GM10266 (cell line): ENCODE data around the gene MAD1L1.

Source experiments
- DNase-seq: peaks from one replicate; pipeline ENCODE4 v3.0.0; 2012; ENCODE audit errors: extremely low spot score
- TF ChIP-seq, protein P1 (sequence below): IDR thresholded peaks from 2 replicates; pipeline ENCODE4 v1.5.1; 2012; ENCODE audit warnings: mild to moderate bottlenecking, low read depth; ENCODE audit not compliant: control insufficient read depth, insufficient read depth; ENCODE audit errors: missing control alignments

Gene MAD1L1

DNA sequence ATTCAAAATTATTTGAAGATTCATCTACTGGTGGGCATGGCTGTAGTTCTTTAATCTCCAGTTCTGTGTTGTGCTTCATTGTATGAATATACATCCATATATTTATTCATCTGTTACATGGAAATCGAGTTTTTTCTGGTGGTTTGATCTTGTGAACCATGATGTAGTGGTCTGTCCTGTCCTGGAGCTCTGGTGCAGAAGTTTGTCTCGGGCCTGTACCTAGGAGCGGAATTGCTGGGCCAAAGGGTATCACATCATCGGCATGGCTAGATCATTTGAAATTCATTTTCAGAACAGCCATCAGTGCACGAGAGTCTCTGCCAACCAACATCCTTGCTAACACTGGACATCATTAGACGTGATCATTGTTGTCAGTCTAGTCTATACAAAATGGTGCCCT, 455.6 kb downstream of the MAD1L1 start:
- TF ChIP-seq, protein P1, sequence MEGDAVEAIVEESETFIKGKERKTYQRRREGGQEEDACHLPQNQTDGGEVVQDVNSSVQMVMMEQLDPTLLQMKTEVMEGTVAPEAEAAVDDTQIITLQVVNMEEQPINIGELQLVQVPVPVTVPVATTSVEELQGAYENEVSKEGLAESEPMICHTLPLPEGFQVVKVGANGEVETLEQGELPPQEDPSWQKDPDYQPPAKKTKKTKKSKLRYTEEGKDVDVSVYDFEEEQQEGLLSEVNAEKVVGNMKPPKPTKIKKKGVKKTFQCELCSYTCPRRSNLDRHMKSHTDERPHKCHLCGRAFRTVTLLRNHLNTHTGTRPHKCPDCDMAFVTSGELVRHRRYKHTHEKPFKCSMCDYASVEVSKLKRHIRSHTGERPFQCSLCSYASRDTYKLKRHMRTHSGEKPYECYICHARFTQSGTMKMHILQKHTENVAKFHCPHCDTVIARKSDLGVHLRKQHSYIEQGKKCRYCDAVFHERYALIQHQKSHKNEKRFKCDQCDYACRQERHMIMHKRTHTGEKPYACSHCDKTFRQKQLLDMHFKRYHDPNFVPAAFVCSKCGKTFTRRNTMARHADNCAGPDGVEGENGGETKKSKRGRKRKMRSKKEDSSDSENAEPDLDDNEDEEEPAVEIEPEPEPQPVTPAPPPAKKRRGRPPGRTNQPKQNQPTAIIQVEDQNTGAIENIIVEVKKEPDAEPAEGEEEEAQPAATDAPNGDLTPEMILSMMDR, result no peak
- no peak for DNase-seq

DNA sequence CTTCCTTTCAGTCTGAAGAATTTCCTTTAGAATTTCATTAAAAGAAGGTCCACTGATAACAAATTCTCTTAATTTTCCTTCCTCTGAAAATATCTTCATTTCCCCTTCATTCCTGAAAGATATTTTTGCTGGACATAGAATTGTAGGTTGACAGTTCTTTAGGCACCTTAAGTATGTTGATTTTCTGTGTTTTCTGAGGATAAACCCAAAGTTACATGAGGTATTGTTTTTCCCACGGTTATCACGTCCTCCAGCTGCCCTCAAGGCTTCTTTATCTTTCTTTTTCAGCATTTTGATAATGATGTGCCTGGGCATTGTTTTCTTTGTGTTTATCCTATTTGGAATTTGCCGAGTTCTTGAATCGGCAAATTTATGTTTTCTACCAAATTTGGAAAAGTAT, 457.4 kb downstream of the MAD1L1 start:
- TF ChIP-seq, protein P1, result no peak
- DNase-seq, result no peak

DNA sequence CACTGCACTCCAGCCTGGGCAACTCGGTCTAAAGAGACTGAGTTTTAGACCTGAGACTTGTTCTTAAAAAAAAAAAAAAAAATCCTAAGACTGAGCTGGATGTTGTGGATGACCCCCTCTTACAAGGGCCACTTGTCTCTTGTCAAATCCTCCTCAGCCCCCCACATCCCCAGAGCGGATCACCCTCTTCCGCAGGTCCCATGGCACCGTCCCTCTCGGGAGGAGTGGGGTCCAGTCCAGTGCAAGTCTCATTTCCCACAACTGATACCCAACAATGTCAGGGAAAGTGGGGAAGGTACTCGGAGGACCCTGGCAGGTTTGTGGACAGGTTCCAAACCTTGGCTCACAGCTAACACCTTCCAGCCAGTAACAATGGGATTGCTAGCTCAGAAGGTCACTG, 462.4 kb downstream of the MAD1L1 start:
- no peak for DNase-seq
- TF ChIP-seq, protein P1, result no peak

DNA sequence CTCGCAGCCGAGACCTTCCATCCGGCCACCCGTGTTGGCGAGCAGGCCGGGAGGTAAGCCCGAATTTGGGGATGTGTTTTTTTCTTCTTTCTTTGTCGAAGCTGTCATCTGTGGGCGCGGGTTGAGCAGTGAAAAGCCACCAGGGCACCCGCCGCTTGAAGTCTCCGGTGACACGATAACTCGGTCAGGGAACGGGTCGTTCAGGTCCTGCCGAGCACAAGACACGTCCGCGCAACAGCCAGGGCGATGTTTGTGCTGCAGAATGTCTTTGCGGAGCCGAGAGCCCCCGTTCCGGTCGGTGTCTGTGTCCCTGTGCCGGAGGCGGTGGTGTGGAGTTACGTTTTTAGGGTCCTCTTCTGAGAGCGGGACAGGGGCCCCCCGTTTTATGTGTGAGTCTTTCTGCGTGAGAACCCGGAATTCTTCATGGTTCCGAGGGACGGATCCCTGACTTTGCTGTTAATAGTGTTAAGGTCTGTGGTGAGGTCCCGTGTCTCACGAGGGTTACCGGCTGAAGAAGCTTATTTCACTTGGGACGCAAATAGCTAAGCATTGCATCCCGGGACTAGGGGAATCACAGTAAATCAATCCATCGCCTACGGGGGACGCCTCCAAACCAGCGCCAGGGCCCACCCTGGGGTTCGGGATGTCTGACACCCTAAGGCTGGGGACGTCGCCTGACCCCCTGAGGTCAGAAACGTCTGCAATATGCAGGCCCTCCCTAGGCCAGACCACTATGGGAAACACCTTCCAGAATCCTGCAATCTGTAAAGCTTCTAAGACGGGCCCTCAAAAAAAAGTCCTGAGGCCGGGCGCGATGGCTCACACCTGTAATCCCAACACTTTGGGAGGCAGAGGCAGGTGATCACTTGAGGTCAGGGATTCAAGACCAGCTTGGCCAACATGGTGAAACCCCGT, 463.2 kb downstream of the MAD1L1 start:
- TF ChIP-seq, protein P1, result no peak
- no peak for DNase-seq

DNA sequence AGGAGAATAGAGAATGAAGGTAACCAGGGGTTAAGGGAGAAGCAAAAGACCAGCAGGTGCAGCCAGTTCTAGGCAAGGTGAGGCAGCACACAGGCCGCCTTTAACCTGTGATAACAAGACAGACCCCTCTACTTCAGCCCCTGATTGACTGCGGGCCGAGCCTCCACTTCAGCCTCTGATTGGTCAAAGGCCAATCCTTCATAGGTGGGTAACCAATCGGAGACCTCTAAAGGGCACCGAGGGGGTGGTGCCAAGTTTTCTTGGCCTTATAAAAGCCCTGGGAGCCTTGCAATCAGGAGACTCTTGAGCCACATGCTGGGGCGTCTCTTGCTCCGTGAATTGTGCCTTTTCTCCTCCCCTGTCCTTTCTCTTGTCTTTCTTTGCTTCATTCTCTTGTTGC, 463.9 kb downstream of the MAD1L1 start:
- DNase-seq, result no peak
- TF ChIP-seq, protein P1, result no peak

DNA sequence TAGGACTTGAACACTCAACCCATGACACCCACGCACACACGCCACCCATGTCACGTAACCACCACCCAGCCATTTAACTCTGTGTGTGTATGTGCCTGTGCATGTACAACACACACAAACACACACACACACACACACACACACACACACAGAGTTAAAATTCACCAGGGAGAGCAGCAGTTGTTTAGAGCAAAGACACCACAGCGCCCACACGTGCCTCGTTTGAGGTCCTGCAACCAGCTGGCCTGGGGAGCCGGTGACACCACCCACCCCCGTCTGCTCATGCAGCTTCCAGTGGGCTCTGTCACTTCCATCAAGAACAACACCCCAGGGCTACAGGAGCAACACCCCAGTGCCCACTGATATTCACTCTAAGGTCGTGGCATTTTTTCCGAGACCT, 465.2 kb downstream of the MAD1L1 start:
- TF ChIP-seq, protein P1, result no peak
- no peak for DNase-seq
